ENCODE results near the gene MICAL3.
A peak's percentile ranks its signal among the peaks of the same experiment; 100 is the strongest.
"Not testable (repeated sequence)": the region's sequence is repeated elsewhere in the genome, so short reads cannot be mapped to it uniquely, and the experiment has no call there.

The MICAL3 gene

GRCh38 chr22:18024276-18024939 lies at the start of gene MICAL3:
Gene MICAL3 (minus strand): TSS chr22:18024561. CDS start chr22:17906812, 117,749 bp downstream.
- DNase-seq (ENCODE audit: low read depth in 2 of 2) = peak; percentile 31 to 52

- not testable (repeated sequence) for DNase-seq (ENCODE audit: low read depth in 2 of 2)
Observed at GRCh38 chr22:18073927-18074326, 49.6 kb upstream of the MICAL3 start.

- no peak for DNase-seq (ENCODE audit: low read depth in 2 of 2)
Observed at GRCh38 chr22:18073467-18073866, 49.1 kb upstream of the MICAL3 start.

GRCh38 chr22:18071968-18072310 lies 47.6 kb upstream of the MICAL3 start:
- no peak for DNase-seq (ENCODE audit: low read depth in 2 of 2)

GRCh38 chr22:18071307-18071967 lies 47.1 kb upstream of the MICAL3 start:
- not testable (repeated sequence) for DNase-seq (ENCODE audit: low read depth in 2 of 2)

- DNase-seq (ENCODE audit: low read depth in 2 of 2) = no peak
Observed at GRCh38 chr22:18070556-18071306, 46.4 kb upstream of the MICAL3 start.

- no peak for DNase-seq (ENCODE audit: low read depth in 2 of 2)
Observed at GRCh38 chr22:18070041-18070440, 45.7 kb upstream of the MICAL3 start.

GRCh38 chr22:18069041-18069440 lies 44.7 kb upstream of the MICAL3 start:
- DNase-seq (ENCODE audit: low read depth in 2 of 2) = no peak

- DNase-seq (ENCODE audit: low read depth in 2 of 2) = no peak
Observed at GRCh38 chr22:18068381-18068988, 44.1 kb upstream of the MICAL3 start.

GRCh38 chr22:18067548-18068341 lies 43.4 kb upstream of the MICAL3 start:
- DNase-seq (ENCODE audit: low read depth in 2 of 2) = no peak

GRCh38 chr22:18067121-18067520 lies 42.8 kb upstream of the MICAL3 start:
- DNase-seq (ENCODE audit: low read depth in 2 of 2) = no peak

GRCh38 chr22:18066181-18066859 lies 42.0 kb upstream of the MICAL3 start:
- no peak for DNase-seq (ENCODE audit: low read depth in 2 of 2)

GRCh38 chr22:18065256-18065655 lies 40.9 kb upstream of the MICAL3 start:
- no peak for DNase-seq (ENCODE audit: low read depth in 2 of 2)

GRCh38 chr22:18064636-18065035 lies 40.3 kb upstream of the MICAL3 start:
- no peak for DNase-seq (ENCODE audit: low read depth in 2 of 2)

- not testable (repeated sequence) for DNase-seq (ENCODE audit: low read depth in 2 of 2)
Observed at GRCh38 chr22:18063715-18064114, 39.4 kb upstream of the MICAL3 start.

GRCh38 chr22:18063306-18063705 lies 38.9 kb upstream of the MICAL3 start:
- no peak for DNase-seq (ENCODE audit: low read depth in 2 of 2)

- no peak for DNase-seq (ENCODE audit: low read depth in 2 of 2)
Observed at GRCh38 chr22:18062421-18062820, 38.1 kb upstream of the MICAL3 start.

GRCh38 chr22:18060646-18061620 lies 36.6 kb upstream of the MICAL3 start:
- DNase-seq (ENCODE audit: low read depth in 2 of 2) = no peak

GRCh38 chr22:18059991-18060390 lies 35.6 kb upstream of the MICAL3 start:
- DNase-seq (ENCODE audit: low read depth in 2 of 2) = no peak

GRCh38 chr22:18059473-18059872 lies 35.1 kb upstream of the MICAL3 start:
- DNase-seq (ENCODE audit: low read depth in 2 of 2) = no peak
